Endothelial cell (in vitro differentiated cells): ENCODE measurements around the gene ARHGAP26. TPM values are rescaled to one million over a fixed set of nuclear protein-coding genes. Genes with fewer than 3 reads are reported as not detected.

Experiments used
- DNase-seq: peaks from one replicate; pipeline ENCODE4 v3.0.0; 2021; ENCODE audit warnings: low spot score
- H3K27ac Mint-ChIP-seq: one replicate; pipeline ENCODE4 v1.8.0; 2021; ENCODE audit warnings: mixed read lengths, inconsistent platforms; ENCODE audit not compliant: unreplicated experiment
- H3K27me3 Mint-ChIP-seq: one replicate; pipeline ENCODE4 v1.8.0; 2021; ENCODE audit warnings: mild to moderate bottlenecking, moderate library complexity, mixed read lengths, inconsistent platforms; ENCODE audit not compliant: unreplicated experiment
- H3K36me3 Mint-ChIP-seq: one replicate; pipeline ENCODE4 v1.8.0; 2021; ENCODE audit warnings: mild to moderate bottlenecking, low read depth, mixed read lengths, inconsistent platforms; ENCODE audit not compliant: unreplicated experiment
- H3K4me1 Mint-ChIP-seq: one replicate; pipeline ENCODE4 v1.8.0; 2021; ENCODE audit warnings: mild to moderate bottlenecking, mixed read lengths, inconsistent platforms; ENCODE audit not compliant: unreplicated experiment
- H3K4me3 Mint-ChIP-seq: one replicate; pipeline ENCODE4 v1.8.0; 2021; ENCODE audit warnings: mild to moderate bottlenecking, mixed read lengths, inconsistent platforms; ENCODE audit not compliant: unreplicated experiment
- H3K9me3 Mint-ChIP-seq: one replicate; pipeline ENCODE4 v1.8.0; 2021; ENCODE audit warnings: mixed read lengths, inconsistent platforms; ENCODE audit not compliant: unreplicated experiment
- CTCF ChIP-seq: fragments of 200-600 bp; sonication (generic); IDR thresholded peaks from one replicate; pipeline ENCODE4 v1.5.0; 2021; ENCODE audit warnings: antibody characterized with exemption; ENCODE audit not compliant: unreplicated experiment
- total RNA-seq: library from RNA; stranded (reverse); fragmentation: NEBNext Ultra II Directional; extraction: Animal tissue kit (Norgen Biotek cat#: 25700); gene quantifications from one replicate; pipeline ENCODE4 v1.2.1, GENCODE V29; 2021; ENCODE audit not compliant: unreplicated experiment

Gene ARHGAP26
- total RNA-seq, 1 donor from 2014 or later: 81.5 TPM

- no peak for DNase-seq
- H3K36me3 Mint-ChIP-seq: no peaks in the 10 kb centered on the region
- peaks cover 31% of the 10 kb centered on the region for H3K4me1 Mint-ChIP-seq
- no peak overlapping the region for H3K4me3 Mint-ChIP-seq
- H3K9me3 Mint-ChIP-seq: no peaks in the 10 kb centered on the region
- H3K27ac Mint-ChIP-seq: no peak overlapping the region
- peaks cover 5% of the 10 kb centered on the region for H3K27me3 Mint-ChIP-seq
- TF ChIP-seq CTCF: no peak
Observed at GRCh38 chr5:142842994-142843905, 73.1 kb downstream of the ARHGAP26 start.

DNA sequence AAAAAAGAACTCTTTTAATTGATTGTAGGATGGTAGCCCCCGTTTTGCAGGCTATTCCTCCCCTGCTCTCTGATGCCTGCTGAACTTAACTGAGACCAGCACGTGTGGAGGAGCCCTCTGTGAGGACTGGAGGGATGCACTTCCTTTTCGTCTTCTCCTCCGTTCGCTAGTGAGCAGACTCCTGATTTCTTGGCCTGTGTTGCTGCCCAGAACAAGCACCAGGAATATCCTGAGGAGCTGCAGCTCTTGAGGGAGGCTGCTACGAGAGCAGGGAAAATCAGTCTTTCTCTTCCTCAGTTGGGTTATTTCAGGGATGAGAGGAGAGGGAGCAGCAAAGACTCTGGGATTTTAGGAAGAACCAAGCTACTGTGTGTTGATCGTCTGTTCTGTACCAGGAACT lies 74.7 kb downstream of the ARHGAP26 start:
- peaks cover 5% of the 10 kb centered on the region for H3K27me3 Mint-ChIP-seq

DNA sequence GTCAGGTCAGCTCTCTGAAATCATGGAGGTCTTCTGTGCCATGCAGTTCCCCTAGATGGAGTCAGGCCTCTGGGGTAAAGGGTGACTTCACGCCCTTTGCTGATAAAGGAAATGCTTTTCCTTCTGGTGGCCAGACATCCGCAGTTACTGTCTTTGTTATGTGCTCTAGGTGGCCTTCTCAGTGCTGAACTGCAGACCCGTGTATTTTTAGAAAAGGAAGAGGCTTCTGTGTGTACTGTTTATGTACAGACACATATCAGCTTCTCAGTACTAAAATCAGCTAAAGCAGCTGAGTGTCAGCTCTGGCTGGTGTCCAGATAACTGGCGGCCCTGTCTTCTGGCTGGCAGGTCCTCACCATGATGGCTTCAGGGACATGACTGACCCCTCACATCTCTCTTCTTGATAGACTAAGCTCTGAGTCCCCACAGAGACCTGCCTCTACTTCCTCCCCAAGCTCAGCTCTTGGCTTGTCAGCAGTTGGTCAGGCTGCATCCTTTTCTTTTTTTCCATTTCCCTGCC lies 75.3 kb downstream of the ARHGAP26 start:
- Mint-ChIP-seq H3K4me3 (peak overlapping the region; percentile 48), H3K27ac (peak overlapping the region; percentile 97), H3K4me1 (peaks cover 42% of the 10 kb centered on the region), H3K36me3 (no peaks in the 10 kb centered on the region), H3K9me3 (no peaks in the 10 kb centered on the region), H3K27me3 (peaks cover 5% of the 10 kb centered on the region)
- DNase-seq: no peak
- TF ChIP-seq CTCF: no peak

More for the DNA sequence above, 74.7 kb downstream of the ARHGAP26 start:
- no peak for DNase-seq
- Mint-ChIP-seq H3K36me3 (no peaks in the 10 kb centered on the region), H3K27ac (peak overlapping the region; percentile 74), H3K4me1 (peaks cover 38% of the 10 kb centered on the region), H3K4me3 (no peak overlapping the region), H3K9me3 (no peaks in the 10 kb centered on the region)
- TF ChIP-seq CTCF: no peak

- H3K9me3 Mint-ChIP-seq: no peaks in the 10 kb centered on the region
- peak overlapping the region; percentile 48 for H3K4me3 Mint-ChIP-seq
- TF ChIP-seq CTCF: no peak
- peaks cover 42% of the 10 kb centered on the region for H3K4me1 Mint-ChIP-seq
- H3K36me3 Mint-ChIP-seq: no peaks in the 10 kb centered on the region
- H3K27ac Mint-ChIP-seq: peak overlapping the region; percentile 97
- DNase-seq: no peak
- H3K27me3 Mint-ChIP-seq: peaks cover 5% of the 10 kb centered on the region
Observed at GRCh38 chr5:142845954-142846398, 75.8 kb downstream of the ARHGAP26 start.

- Mint-ChIP-seq H3K27me3 (peaks cover 5% of the 10 kb centered on the region), H3K9me3 (no peaks in the 10 kb centered on the region), H3K4me3 (no peak overlapping the region), H3K4me1 (peaks cover 42% of the 10 kb centered on the region), H3K27ac (no peak overlapping the region), H3K36me3 (no peaks in the 10 kb centered on the region)
- no peak for TF ChIP-seq CTCF
- no peak for DNase-seq
Observed at GRCh38 chr5:142846406-142846805, 76.2 kb downstream of the ARHGAP26 start.
